Dermis lymphatic vessel endothelial cell (primary cell): Measurements from ENCODE around the gene BLOC1S3. TPM values are rescaled to one million over a fixed set of nuclear protein-coding genes. Genes with fewer than 3 reads are reported as not detected.

Source experiments
- total RNA-seq: library from RNA; depleted of rRNA; stranded (reverse); fragments of >200 nt; gene quantifications from 2 replicates; pipeline ENCODE4 v1.2.1, GENCODE V29; 2014

BLOC1S3 gene
- 2.3 and 3.3 TPM in 2 replicates for total RNA-seq

GRCh38 chr19:45178262-45179071 is at the start of gene BLOC1S3:
BLOC1S3 (plus strand) TSS chr19:45178784; CDS start chr19:45179297, 513 bp downstream.

GRCh38 chr19:45160870-45161737 is 17.5 kb upstream of the BLOC1S3 start, which contains the start of gene NKPD1:
NKPD1 (minus strand) TSS chr19:45160982; CDS start chr19:45160150, 832 bp downstream.

DNA sequence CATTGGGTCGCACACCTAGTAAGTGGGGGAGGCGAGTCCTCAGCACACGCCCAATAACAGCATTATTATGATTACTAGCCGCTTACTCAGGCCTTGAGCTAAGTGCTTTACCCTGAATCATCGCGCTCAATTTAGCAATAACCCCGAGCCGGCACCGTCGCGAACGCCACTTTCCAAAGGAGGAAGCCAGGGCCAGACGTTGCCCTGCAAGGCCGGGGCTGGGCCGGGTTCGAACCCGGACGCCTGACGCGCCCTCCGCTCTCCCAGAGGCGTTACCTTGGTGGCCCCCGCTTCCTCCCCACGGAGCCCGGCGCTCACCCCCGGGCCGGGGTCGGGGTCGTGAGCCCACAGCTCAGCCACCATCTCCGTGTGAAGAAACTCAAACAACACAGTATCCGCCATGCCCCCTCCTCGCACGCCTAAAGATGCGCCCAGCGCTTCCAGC is 745 bp upstream of the BLOC1S3 start, which contains the start of gene TRAPPC6A:
TRAPPC6A (minus strand) TSS at position 421 of the 445 bp plus-strand sequence; CDS start at position 402, 19 bp downstream.

Other genes with a start within 250 kb of the BLOC1S3 start
- not detected in 2 replicates for gene APOC4, start 236.5 kb upstream of the BLOC1S3 start, total RNA-seq
- not detected in 2 replicates for gene APOC2, start 232.7 kb upstream of the BLOC1S3 start, total RNA-seq
- 29.1 and 29.2 TPM in 2 replicates for gene CLPTM1, start 223.4 kb upstream of the BLOC1S3 start, total RNA-seq
- gene RELB, start 177.3 kb upstream of the BLOC1S3 start, total RNA-seq: 6.7 and 7.8 TPM in 2 replicates
- 7.9 and 9.2 TPM in 2 replicates for gene CLASRP, start 139.7 kb upstream of the BLOC1S3 start, total RNA-seq
- under 0.01 TPM in 1 of 2 replicates, not detected in the other for gene ZNF296, start 102.3 kb upstream of the BLOC1S3 start, total RNA-seq
- gene GEMIN7, start 99.5 kb upstream of the BLOC1S3 start, total RNA-seq: 12.2 and 17.6 TPM in 2 replicates
- gene PPP1R37, start 85.6 kb upstream of the BLOC1S3 start, total RNA-seq: 17.2 and 22.2 TPM in 2 replicates
- gene NKPD1, start 17.8 kb upstream of the BLOC1S3 start, total RNA-seq: 0.11 and 0.17 TPM in 2 replicates
- 40.7 and 44.5 TPM in 2 replicates for gene TRAPPC6A, start 547 bp upstream of the BLOC1S3 start, total RNA-seq
- gene EXOC3L2, start 66.6 kb downstream of the BLOC1S3 start, total RNA-seq: 0.54 and 1.3 TPM in 2 replicates
- 14.7 and 15.1 TPM in 2 replicates for gene MARK4, start 72.5 kb downstream of the BLOC1S3 start, total RNA-seq
- not detected in 2 replicates for gene CKM, start 144.1 kb downstream of the BLOC1S3 start, total RNA-seq
- 0.43 TPM in 2 replicates for gene KLC3, start 162.0 kb downstream of the BLOC1S3 start, total RNA-seq
- gene ERCC2, start 191.8 kb downstream of the BLOC1S3 start, total RNA-seq: 10.5 and 13.1 TPM in 2 replicates
- gene PPP1R13L, start 226.3 kb downstream of the BLOC1S3 start, total RNA-seq: 8.4 and 14.7 TPM in 2 replicates
- gene POLR1G, start 227.9 kb downstream of the BLOC1S3 start, total RNA-seq: 5.6 and 7.1 TPM in 2 replicates
- gene ERCC1, start 245.1 kb downstream of the BLOC1S3 start, total RNA-seq: 41.5 and 50.4 TPM in 2 replicates